ELR (cell line): ENCODE results near the gene SLC9A9.

Experiments used
- DNase-seq: peaks from one replicate; pipeline ENCODE4 v3.0.0-alpha.2; 2015; ENCODE audit warnings: low read depth

The SLC9A9 gene

DNA sequence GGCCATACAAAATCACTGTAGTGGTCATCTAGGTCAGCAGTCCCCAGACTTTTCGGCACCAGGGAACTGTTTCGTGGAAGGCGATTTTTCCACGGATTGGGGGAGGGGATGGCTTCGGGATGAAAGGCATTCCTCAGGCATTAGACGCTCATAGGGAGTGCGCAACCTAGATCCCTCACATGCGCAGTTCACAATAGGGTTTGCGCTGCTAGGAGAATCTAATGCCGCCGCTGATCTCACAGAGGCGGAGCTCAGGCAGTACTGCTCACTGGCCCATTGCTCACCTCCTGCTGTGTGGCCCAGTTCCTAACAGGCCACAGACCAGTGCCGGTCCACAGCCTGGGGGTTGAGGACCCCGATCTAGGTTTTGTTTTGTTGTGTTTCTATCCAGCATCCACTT, 200.1 kb downstream of the SLC9A9 start:
- DNase-seq, result no peak

DNA sequence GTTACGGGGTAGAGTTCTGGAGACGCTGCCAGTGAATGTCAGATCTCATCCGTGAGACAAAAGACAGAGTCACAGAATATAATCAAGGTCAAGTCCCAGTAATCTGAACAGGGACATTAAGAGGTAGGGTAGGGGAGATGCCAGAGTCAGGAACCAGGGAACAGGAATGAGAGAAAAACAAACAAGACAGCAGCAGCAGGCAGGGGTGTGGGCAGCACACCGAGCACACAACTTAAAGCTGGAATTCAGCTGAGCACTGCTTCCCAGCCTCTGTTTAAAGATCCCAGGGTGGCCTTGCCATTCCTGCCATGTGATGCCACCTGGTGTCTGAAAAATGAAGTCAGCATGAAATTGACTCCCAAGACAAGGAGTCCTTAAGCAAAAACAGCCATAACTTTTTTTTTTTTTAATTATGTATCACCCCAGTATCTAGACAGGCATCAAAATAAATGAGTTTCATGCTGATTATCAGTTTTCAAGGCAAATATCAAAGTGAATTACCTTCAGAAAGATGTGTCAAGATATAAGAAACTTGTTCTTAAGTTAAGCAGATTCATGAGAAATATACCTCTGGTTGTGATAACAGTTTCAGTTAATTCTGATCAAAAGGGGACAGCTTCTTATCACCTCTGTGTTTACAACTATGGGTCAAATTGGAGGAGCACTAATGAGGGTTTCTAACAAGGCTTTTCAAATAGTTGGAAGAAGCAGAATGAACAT, 203.7 kb downstream of the SLC9A9 start:
- peak; percentile 68 for DNase-seq

DNA sequence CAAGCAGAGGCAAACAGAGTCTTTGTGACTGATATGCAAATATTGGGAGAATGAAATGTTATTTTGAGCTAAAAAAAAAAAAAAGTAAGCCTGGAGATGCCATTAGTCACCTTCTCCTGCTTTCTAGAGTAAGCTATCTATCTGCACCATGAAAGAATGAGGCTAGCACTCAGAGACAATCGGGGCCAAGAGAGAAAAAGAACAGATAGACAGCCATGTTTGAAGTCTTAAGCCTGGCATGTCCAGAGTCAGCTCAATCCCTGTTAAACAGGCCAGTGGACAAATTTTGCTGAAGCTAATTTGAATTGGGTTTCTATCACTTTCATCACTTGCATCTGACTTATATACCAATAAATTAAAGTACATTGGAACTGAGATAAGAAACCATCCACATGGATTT, 204.4 kb downstream of the SLC9A9 start:
- no peak for DNase-seq

DNA sequence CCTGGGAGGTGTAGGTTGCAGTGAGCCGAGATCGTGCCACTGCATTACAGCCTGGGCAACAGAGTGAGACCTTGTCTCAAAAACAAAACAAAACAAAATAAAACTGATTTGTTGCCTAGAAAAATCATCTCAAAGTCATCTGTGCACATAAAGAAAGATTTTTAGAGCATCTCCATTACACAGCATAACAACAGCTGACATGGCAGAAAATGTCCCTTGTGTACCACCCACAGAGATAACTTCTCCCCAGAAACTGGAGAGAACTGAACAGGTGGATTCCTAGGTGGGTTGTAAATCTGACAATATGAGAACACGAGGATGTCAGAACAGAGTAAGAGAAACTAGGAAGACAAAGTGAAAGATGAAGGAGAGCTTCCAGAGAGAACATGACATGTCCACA, 207.5 kb downstream of the SLC9A9 start:
- DNase-seq, result no peak

DNA sequence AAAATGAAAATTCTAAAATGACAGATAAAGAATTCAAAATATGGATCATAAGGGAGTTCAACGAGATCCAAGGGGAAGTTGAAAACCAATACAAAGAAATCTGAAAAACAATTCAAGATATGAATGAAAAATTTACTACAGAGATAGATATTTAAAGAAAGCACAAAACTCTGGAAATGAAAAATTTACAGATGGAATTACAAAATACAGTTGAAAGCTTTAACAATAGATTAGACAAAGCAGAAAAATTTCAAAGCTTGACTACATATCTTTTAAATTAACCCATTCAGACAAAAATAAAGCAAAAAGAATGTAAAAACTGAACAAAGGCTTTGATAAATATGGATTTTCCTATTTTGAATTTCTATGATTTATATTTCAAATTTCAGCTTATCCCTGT, 211.1 kb downstream of the SLC9A9 start:
- DNase-seq, result no peak

DNA sequence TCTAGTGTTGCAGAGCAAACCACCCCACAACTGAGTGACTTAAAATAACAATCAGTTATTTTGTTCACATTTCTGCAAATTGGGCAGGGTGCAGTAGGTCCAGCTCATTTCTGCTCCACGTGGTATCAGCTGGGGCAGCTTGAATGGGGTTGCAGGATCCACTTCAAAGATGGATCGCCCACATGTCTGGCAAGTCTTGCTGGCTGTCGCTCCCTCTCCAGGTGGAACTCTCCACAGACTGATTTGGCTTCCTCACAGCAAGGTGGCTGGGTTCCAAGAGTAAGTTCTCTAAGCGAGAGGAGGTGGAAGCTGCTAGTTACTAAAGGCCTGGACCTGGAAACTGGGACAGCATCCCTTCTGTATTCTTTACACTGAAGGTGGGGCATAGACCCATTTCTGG, 213.3 kb downstream of the SLC9A9 start:
- no peak for DNase-seq

DNA sequence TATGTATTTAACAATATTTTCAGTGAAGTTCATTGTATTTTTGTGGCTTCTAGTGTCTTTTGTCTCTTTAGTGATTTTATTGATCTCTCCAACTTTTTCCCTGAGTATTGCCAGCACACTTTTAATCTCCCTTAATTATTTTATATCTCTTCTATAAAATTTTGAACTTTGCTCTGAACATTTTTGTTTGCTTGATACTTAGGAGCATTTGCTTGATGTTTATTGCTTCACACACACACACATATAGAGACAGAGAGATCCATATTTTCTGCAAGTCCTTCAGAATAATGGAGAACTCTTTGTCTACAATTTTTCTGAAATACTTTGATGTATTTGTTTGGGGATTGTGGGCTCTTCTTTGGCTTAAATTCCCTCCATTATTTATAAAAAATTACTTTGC, 213.8 kb downstream of the SLC9A9 start:
- DNase-seq, result no peak

DNA sequence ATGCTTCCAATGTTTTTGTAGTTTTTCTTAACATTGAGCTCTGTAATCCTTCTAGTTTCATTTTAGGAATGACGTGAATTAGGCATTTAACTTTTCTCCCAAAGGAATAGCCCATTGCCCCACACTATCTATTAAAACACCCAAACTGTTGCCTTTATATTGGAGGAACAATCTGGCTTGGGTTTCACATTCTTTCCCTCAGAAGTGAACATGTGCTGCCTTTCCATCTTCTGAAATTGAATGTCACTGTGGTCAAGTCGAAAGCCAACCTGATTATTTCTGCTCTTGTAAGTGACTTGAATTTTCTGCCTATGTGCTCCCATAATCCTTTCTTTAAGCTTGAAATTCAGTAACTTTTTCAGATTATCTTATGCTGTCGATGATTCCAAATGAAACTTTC, 214.5 kb downstream of the SLC9A9 start:
- DNase-seq, result no peak

DNA sequence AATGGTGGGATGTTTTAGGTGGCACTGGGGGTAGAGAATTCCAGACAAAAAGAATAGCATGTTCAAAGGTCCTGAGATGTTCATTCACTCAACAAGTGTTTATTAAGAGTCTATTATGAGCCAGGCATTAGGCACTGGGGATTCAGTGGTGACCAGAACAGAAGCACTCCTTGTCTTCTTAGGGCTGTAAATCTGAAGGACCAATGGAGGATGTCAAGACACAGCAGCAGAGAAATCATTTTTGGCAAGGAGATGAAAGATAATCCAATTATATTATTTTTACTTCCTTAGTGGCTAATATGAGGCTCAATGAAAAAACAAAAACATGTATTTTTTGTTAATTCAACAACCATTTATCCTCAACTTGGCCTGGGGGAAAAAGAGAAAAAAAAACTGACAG, 218.5 kb downstream of the SLC9A9 start:
- no peak for DNase-seq

DNA sequence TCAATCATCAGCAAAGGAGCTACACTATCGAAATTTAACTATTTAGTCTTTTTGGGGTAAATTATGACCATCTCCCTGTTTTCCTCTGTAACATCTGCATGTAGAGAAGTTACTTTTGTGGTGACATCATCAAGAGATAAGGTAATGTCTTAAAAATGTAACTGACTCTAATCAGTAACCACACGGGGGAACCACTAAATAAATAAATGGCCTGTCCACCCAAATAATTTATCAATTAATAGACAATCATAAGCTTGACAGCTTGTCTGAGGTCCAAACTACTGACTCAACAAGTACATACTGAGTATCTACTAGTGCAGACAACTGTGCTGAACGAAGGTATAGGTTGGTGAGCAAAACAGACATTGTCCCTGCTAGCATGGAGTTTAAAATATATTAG, 219.3 kb downstream of the SLC9A9 start:
- peak; percentile 4 for DNase-seq

DNA sequence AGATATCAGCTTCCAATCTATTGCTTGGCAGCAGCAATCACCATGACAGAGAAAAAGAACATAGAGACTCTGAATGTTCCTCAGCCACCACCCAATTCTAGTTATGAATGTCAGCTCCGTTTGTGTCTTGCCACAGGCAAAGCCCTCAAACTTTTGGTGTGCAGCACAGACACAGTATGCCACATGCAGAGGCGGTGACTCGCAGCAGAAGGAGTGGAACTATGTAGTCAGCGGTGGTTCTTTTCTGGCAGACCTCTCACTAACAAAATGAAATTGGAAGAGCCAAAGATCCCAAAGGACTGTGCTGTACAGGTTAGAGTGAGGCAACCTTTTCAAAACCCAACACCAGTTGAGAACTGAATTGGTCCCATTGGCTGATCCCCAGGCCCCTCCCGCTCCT, 220.9 kb downstream of the SLC9A9 start:
- peak; percentile 6 for DNase-seq

DNA sequence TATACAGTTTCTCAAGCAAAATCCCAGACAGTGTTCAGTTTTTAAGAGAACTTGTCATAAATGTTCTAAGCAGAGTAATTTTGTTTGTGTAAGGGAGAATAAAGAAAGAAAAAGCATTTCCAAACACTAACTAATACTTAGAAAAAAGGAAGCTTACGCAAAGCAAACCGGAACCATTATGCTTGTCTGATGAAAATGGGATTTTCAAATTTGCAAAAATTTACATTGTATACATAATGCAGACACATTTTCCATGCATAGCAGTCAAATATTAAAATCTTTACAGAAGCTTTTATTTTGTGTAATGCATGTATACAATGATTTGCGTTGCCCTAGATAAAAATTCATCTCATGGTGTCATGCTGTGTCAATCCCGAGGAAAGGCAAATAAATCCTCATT, 229.0 kb downstream of the SLC9A9 start:
- no peak for DNase-seq

DNA sequence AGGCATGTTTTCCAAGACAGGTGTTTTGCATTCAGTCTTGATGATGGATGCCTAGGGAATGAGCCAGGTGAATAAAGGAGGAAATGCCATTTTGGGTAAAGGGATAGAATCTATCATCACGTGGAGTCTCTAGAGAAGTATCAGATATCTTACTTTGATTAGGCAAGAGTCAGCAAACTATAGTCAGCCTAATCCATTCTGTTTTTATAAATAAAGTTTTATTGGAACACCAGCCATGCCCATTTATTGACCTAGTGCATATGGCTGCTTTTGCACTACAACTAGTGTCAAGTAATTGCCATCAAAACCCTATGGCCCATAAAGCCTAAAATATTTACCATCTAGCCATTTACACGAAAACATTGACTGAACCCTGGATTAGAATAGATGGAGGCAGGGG, 231.2 kb downstream of the SLC9A9 start:
- DNase-seq, result no peak

DNA sequence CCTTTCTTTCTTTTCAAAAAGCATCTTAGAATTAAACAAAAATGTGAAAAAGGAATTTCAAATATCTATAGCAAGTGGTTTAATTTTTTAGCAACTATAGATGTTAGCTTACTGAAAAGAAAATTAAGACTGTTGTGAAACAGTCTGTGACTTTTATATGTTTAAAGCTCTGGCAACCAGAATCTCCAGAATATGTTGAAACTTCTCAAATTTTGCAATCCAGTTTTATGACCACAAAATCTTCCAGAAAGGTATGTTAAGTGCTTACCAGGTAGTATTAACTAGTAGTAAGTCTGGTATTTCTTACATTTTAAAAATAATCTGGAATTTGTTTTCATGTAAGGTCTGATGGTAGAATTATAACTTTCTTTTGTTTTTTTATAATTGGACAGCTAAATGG, 235.0 kb downstream of the SLC9A9 start:
- DNase-seq, result no peak

DNA sequence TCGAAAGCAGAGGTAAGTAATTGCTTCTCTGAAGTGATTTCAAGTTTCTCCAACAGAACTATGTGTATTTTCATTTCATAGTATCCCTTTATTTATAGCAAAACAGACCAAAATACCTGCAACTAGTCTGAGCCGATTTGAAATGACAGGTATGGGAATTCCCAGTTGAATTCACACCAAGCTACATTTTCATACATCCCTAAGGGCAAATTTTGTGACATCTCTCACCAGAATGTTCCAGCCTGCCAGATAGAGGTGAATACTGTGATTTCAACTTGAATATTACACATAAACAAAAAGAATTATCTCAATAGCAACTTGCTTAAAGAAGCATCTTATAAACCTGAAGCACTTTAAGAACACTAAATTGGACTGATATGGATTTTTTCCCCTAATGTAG, 235.7 kb downstream of the SLC9A9 start:
- no peak for DNase-seq

DNA sequence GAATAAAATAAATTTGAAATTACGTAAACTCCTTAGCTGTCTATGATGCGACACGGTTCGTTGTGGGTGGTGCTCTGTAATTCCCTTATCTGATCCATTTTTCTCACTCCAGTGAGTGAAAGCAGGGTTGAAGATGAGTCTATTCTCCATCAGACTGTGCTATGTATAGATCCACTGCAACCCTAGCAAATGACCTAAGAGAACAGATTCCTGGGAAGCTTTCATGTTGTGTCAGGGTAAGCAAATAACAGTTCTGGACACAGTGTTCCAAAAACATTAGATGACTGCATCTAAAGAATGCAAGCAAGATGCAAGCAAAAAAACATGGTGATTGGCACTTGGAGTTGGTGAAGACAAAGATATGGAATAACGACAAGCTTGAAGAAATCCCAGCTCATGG, 239.3 kb downstream of the SLC9A9 start:
- DNase-seq, result no peak

DNA sequence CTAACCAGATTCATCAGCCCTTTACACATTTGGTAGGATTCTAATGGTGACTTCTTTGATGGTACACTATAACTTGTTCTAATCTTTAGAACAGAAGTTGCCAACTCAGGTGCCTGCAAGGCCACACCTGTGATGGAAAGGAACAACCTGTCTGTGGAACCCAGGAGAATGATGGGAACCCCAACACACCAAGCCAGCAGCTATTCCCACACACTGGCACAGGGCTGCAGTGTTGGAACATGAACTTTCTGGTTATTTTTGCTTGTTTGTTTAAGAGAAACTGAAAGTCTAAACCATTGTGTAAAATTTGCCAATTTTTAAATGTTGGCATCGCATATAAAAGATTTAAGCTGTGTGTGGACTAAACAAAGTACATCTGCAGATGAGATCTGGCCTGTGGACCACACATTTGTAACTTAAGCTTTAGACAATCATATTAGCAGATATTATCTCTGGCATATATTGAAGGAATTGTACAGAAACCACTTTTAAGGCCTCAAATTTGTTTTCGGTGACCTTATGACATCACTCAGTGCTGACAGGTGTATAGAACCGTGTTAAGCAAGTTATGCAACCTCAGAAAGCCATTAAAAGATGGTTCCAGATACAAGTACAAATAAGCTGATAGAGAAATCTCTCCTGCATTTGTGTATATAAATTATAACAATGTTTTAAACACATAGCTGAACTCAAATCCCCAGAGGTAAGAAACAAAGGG, 242.9 kb downstream of the SLC9A9 start:
- DNase-seq, result no peak

DNA sequence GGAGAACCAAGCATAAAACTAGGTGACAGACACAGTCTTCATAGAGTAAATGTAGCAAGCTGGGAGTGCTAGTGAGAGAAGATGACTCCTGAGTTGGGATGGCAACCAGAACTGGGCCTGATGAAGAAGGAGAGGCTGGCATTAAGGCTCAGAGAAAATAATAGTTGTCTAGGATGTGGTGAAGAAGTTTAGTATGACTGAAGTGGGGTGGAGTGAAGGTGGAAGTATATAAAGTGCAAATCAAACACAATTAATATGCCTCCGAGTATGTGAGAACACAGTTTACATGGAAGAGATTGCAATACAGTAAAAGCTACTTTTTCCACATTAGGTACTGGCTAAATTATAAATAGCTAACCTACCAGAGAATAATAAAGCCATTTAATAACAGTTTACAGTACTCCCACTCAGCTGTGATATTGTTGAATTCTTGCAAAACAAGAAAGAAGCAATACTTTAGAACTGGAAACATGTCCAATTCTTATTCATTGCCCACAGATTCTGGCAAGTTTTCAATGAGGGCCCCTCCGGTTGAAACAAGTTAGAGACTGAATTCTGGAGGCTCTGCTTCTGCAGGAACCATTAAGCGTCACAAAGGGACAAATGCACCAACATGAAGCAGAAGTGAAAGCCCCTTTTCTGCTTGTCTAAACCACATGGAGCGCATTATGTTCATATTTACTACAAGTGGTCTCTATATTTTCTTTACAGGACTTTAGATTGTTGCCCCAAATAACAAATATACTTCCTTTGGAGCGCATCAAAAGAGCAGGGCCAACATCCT, 243.7 kb downstream of the SLC9A9 start:
- no peak for DNase-seq

DNA sequence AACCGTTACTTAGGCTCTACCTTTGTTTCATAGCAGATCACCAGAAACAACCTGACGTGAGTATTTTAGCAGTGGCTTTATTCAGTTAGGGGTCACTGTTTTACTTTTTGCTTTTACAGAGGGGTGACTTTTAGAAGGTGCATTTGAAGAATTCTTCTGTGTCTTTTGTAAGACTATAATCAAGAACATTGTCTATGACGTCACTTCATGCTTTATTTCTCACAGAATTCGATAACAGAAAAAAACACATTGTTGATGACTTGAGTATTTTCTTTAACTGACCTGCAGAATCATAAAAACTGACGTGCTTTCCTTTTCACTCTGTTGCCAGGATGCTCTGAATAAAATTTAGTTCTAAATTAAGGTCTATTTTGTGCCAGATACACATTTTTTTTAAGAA, 244.5 kb downstream of the SLC9A9 start:
- no peak for DNase-seq

DNA sequence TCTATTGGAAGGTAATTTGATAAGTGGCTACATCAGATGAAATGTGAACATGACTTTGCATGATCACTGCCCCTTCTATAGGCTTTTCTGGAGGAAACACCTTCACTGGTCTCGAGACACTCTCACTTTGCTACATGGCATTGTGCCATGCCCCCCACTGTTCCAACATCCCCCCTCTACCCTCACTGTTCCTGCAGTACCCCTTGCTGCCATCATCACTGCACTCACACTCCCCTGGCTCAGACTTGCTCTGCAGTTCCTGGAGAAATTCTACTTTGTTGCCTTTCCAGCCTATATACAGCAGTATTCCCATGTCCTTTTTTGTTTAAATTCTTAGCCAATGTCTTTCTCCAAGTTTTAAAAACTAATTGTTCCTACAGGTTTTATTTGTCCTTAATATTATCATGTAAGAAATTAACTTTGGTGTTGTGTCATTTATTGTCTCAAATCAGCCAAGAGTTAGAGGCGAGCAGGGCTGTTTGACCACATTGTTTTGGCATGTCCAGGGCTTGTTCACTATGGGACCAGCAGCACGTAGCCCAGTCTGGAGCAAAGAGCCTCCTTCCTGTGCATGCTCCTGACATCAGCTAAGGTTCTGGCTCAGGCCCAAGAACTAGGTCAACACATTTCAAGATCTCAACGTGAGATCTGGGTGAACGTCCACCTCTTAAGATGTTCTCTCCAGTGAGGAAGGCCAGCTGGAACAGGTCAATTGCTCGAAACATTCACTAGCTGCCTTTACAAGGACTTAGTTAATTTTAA, 246.4 kb downstream of the SLC9A9 start:
- DNase-seq, result no peak

DNA sequence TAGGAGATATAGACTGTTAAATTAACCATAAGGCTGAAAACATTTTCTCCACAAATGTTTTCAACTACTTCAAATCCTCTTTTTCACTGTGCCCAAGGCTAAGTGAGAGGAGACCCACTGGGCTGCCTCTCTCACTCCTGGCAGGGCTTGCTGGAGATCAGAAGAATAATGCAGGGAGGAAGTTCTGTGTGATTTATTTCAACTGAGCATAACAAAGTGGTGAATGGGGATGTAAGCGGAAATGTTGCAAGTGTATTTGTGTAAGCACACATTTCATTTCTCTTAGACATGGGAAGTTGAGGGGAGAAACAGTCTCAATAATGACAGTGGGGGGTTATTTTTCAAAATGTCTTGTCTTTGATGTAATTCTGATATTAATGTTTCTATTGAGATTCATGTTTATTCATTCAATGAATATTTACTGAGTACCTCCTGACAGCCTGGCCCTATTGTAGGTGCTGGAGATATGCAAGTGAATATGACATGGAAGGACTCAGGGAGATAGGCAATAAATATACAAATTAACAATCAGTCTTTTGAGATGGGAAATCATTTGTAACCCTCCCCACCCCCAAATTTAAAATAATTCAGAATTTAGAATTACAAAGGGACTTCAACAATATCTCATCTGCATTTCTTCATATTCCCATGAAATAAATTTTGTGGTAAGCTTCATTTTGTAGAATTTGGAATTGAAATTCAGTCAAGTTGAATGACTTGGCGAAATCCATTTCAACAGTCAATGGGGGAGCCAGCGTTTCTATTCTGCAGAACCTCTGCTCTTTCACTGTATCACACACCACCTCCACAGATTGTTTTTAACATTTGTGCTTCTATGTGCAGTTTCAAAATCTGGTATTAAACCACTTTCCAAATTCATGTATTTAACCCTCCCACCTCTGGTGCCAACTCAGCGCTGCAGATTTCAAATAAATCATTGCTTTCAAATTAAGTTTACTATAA, 247.2 kb downstream of the SLC9A9 start:
- peak; percentile 28 for DNase-seq
